Suprapubic skin (tissue), 4 donors: ENCODE data around the gene PEMT. TPM values are rescaled to one million over a fixed set of nuclear protein-coding genes. Genes with fewer than 3 reads are reported as not detected.

Experiments
- DNase-seq, 2 donors: peaks; one replicate each; pipeline ENCODE4 v3.0.0-alpha.2; 2019; ENCODE audit warnings: low spot score in 2 of 2
- H3K27ac ChIP-seq: fragments of 200-600 bp; sonication (generic); one replicate; pipeline ENCODE4 v1.5.1; 2019
- H3K27me3 ChIP-seq: fragments of 200-600 bp; sonication (generic); one replicate; pipeline ENCODE4 v1.5.1; 2019
- H3K36me3 ChIP-seq: fragments of 200-600 bp; sonication (generic); one replicate; pipeline ENCODE4 v1.5.1; 2019
- H3K4me1 ChIP-seq: fragments of 200-600 bp; sonication (generic); one replicate; pipeline ENCODE4 v1.5.1; 2019
- H3K4me3 ChIP-seq: fragments of 200-600 bp; sonication (generic); one replicate; pipeline ENCODE4 v1.5.1; 2019; ENCODE audit warnings: mild to moderate bottlenecking
- H3K9me3 ChIP-seq: fragments of 200-600 bp; sonication (generic); one replicate; pipeline ENCODE4 v1.5.1; 2019
- EP300 ChIP-seq: sonication (generic); formaldehyde crosslinking; IDR thresholded peaks from one replicate; pipeline ENCODE4 v1.6.1; 2017; ENCODE audit warnings: antibody characterized with exemption
- POLR2A ChIP-seq, 2 donors: fragments of 450-650 bp; IDR thresholded peaks; one replicate each; pipeline ENCODE4 v1.6.1; 2017; ENCODE audit warnings: antibody characterized with exemption in 2 of 2, mild to moderate bottlenecking in 2 of 2, moderate library complexity in 2 of 2
- POLR2AphosphoS5 ChIP-seq, 3 donors: sonication (generic); formaldehyde crosslinking; IDR thresholded peaks; one replicate each; pipeline ENCODE4 v1.6.1; 2017; ENCODE audit warnings: antibody characterized with exemption in 3 of 3
- WGBS: methylation state at CpG from one replicate; pipeline ENCODE4 v1.1.5; 2018; 5-methylcytosine and 5-hydroxymethylcytosine counted together
- total RNA-seq, 4 donors: library from RNA; depleted of rRNA; stranded (reverse); fragments of >200 nt; gene quantifications; one replicate each; pipeline ENCODE4 v1.1.0, GENCODE V29; 2016
- TF ChIP-seq, protein P1 (sequence below), 2 donors: fragments of 200-600 bp in 1 of 2; fragments of 450-650 bp in 1 of 2; sonication (generic) in 1 of 2; IDR thresholded peaks; one replicate each; pipeline ENCODE4 v1.5.1; 2016 to 2019; ENCODE audit warnings: antibody characterized with exemption in 2 of 2, mild to moderate bottlenecking in 1 of 2, moderate library complexity in 1 of 2

The PEMT gene
- total RNA-seq, 4 donors from 2014 or later: 25.7 to 60.6 (median 50.0) TPM

DNA sequence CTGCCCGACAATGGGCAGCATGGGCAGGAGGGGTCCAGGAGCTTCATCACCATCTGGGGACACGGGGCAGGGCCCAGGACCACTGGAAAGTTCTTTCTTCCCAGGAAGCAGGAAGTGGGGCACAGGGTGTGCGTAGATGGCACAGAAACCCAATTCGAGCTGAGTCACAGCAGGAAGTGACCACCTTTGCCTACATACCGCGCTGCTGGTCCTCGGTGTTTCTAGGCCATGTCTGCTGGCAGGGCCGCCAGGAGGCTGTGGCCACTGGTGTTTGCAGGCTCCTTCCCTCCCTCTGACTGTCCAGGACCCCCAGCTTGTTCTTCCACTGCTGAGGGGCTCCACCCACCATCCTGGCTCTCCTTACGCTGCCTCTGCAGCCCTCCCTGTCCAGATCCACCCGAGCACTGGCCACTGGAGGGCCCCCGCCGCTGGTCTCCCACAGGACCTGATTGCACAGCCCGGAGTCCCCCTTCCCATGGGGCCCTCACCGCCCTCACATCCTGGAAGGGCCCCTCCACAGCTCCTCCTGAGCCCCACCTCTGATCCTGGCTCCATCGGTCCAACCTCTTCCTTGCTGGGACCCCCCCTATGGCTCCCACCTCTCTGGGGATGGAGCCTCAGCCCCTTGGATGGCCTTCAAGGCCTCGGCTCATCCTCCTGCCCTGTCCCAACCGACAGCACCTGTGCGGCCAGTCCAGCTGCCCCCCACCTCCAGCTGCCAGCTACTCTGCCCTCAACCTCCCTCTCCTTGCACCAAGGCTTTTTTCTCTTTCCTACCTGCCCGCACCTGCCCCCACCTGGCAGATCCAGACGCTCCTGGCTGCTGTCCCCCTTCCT lies 80.8 kb downstream of the PEMT start:
- Histone ChIP-seq H3K9me3 (no peaks in the 10 kb centered on the region), H3K36me3 (peaks cover 6% of the 10 kb centered on the region), H3K27ac (no peak overlapping the region), H3K27me3 (no peaks in the 10 kb centered on the region), H3K4me3 (no peak overlapping the region), H3K4me1 (peaks cover 29% of the 10 kb centered on the region)
- WGBS: 87% methylated on average over 19 of the region's 20 CpGs
- TF ChIP-seq, protein P1, sequence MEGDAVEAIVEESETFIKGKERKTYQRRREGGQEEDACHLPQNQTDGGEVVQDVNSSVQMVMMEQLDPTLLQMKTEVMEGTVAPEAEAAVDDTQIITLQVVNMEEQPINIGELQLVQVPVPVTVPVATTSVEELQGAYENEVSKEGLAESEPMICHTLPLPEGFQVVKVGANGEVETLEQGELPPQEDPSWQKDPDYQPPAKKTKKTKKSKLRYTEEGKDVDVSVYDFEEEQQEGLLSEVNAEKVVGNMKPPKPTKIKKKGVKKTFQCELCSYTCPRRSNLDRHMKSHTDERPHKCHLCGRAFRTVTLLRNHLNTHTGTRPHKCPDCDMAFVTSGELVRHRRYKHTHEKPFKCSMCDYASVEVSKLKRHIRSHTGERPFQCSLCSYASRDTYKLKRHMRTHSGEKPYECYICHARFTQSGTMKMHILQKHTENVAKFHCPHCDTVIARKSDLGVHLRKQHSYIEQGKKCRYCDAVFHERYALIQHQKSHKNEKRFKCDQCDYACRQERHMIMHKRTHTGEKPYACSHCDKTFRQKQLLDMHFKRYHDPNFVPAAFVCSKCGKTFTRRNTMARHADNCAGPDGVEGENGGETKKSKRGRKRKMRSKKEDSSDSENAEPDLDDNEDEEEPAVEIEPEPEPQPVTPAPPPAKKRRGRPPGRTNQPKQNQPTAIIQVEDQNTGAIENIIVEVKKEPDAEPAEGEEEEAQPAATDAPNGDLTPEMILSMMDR (IDR thresholded peaks at IDR 0.05): no peak
- TF ChIP-seq POLR2AphosphoS5 (IDR thresholded peaks at IDR 0.05) (no peak), EP300 (no peak), POLR2A (IDR thresholded peaks at IDR 0.05) (no peak)
- DNase-seq: no peak

DNA sequence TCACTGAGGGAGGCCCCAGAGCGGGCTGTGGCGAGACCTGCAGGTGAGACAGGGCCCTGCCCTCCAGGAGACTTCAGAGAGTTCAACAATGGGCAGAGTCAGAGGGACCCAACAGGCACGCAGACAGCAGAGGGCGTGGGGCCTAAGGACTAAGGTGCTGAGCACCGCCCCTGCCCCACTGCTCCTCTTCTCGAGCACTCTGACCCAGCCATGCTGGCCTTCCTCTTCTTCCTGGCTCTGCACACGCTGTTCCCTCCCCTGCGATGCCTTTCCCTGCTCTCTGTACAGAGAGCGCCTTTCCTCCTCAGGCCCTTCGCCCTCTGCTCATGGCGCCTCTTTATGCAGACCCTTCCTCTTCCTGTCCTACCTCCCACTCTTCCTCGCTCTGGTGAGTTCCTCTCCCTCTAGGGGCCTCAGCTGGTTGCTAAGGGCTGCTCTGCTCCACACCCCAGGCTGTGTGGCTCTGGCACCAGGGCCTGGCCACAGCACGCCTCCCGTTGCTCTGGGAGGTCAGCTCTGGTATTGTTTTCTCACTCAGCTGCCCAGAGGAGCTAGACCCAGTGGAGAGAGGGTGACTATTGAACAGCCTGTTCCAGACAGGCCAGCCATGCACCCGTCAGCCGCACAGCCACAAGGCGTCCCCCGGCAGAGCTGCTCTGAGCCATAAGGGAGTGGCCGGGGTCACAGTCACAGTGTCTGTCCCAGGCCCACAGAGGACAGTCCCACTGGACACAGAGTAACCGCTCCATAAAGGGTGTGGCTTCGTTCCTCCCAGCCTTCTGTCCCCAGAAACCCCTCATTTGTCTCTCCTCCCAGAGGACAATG lies 81.7 kb downstream of the PEMT start:
- H3K27me3 ChIP-seq: no peaks in the 10 kb centered on the region
- H3K27ac ChIP-seq: no peak overlapping the region
- no peak overlapping the region for H3K4me3 ChIP-seq
- TF ChIP-seq POLR2A (IDR thresholded peaks at IDR 0.05): no peak
- TF ChIP-seq POLR2AphosphoS5 (IDR thresholded peaks at IDR 0.05): no peak
- TF ChIP-seq, protein P1 (IDR thresholded peaks at IDR 0.05): no peak
- TF ChIP-seq EP300: no peak
- H3K36me3 ChIP-seq: peaks cover 6% of the 10 kb centered on the region
- 88% methylated on average over 19 of the region's 21 CpGs for WGBS
- DNase-seq: no peak
- peaks cover 29% of the 10 kb centered on the region for H3K4me1 ChIP-seq
- no peaks in the 10 kb centered on the region for H3K9me3 ChIP-seq

DNA sequence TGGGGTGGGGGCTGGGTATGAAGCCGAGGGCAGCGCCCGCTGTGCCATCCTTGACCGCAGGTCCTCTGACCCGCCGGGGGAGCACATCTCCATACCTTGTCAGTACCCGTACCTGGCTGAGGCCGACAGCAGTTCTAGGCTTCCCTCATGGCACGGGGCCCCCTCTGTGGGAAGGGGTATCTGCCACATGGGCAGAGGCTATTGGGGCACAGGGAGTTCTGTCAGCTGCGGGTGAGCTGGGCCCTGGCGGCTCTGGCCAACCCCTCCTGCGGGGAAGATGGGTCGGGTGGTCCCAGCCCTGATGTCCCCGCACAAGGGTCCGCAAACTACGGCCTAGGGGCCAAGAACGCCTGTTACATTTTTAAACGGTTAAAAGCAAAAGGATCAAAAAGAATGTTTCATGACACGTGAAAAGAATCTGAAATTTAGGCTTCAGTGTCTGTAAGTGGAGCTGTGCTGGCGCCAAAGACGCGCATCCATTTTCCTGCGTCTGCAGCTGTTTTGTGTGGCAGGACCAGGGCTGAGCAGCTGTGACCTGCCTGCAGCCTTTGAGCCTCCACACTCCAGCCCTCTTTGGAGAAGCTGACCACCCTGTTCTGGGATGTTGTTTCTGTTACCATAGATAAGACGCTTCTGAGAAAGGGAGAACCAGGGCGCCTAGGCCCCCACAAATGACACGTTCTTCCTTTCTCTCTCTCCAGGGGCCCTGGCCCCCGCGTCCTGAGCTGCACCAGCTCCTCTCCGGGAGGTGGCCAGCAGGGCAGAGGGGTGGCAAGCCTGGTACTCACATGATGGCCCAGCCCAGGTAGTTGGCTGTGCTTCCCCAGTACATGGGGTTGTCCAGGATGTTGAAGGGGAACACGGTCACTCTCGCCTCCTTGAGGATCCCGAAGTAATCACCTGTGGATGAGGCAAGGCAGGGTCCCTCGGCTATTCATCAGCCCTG lies 82.6 kb downstream of the PEMT start:
- Histone ChIP-seq H3K4me3 (no peak overlapping the region), H3K27me3 (no peaks in the 10 kb centered on the region), H3K27ac (no peak overlapping the region), H3K4me1 (peaks cover 29% of the 10 kb centered on the region), H3K9me3 (no peaks in the 10 kb centered on the region), H3K36me3 (peaks cover 6% of the 10 kb centered on the region)
- TF ChIP-seq POLR2A (IDR thresholded peaks at IDR 0.05): no peak
- TF ChIP-seq, protein P1 (IDR thresholded peaks at IDR 0.05): no peak
- no peak for TF ChIP-seq POLR2AphosphoS5 (IDR thresholded peaks at IDR 0.05)
- no peak for TF ChIP-seq EP300
- WGBS: 89% methylated on average over 27 of the region's 33 CpGs
- DNase-seq: no peak

DNA sequence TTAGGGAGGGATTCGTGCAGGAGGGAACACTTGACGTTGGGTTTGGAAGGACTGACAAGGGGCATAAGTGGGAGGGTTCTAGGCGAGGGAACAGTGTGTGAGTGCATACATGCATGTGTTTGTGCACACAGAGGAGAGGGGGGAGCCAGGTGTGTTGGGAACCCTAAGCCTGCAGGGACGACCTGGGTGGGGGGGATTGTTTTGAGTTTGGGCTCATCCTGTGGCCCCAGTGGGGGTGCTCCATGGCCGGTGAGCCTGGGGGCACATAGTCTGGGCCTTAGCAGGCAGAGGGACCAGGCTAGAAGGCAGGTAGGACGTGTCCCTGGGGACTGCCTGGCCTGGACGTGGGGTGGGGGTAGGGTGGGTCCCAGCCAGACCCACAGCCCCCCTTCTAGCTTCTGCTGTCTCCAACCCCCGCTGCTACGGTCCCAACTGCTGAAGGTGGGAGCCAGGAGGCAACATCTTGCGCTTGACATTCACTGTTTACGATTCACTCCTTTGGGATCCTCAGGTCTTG lies 83.4 kb downstream of the PEMT start:
- TF ChIP-seq EP300 (no peak), POLR2AphosphoS5 (IDR thresholded peaks at IDR 0.05) (no peak), POLR2A (IDR thresholded peaks at IDR 0.05) (no peak)
- TF ChIP-seq, protein P1 (IDR thresholded peaks at IDR 0.05): no peak
- Histone ChIP-seq H3K27me3 (no peaks in the 10 kb centered on the region), H3K27ac (no peak overlapping the region), H3K9me3 (no peaks in the 10 kb centered on the region), H3K4me1 (peaks cover 29% of the 10 kb centered on the region), H3K36me3 (peaks cover 6% of the 10 kb centered on the region), H3K4me3 (no peak overlapping the region)
- 94% methylated on average over 11 of the region's 11 CpGs for WGBS
- no peak for DNase-seq
